GM21381 (cell line): ENCODE results near the gene OR2G2.

ENCODE experiments used
- ATAC-seq: cut with Tn5 transposase; IDR thresholded peaks from one replicate; pipeline ENCODE4 v1.9.1; 2021; ENCODE audit warnings: mild to moderate bottlenecking, moderate library complexity; ENCODE audit not compliant: unreplicated experiment

The OR2G2 gene, protein sequence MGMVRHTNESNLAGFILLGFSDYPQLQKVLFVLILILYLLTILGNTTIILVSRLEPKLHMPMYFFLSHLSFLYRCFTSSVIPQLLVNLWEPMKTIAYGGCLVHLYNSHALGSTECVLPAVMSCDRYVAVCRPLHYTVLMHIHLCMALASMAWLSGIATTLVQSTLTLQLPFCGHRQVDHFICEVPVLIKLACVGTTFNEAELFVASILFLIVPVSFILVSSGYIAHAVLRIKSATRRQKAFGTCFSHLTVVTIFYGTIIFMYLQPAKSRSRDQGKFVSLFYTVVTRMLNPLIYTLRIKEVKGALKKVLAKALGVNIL

DNA sequence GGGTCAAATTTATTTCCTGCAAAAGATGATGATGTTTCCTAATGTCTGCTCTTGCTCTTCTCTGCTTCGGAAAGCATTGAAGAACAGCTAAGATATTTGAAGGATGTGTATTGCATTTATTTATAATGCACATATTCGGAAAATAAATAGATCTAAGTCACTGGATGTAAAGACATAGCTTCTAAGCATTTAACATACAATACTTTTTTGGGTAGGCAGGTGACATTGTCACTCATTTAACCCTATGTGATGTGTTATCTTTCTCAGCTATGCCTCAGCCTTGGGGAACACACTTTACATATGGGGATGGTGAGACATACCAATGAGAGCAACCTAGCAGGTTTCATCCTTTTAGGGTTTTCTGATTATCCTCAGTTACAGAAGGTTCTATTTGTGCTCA is at the start of gene OR2G2:
OR2G2 (plus strand) TSS at position 301 of the 400 bp plus-strand sequence; CDS start at position 301, 0 bp downstream.
- ATAC-seq = no peak

DNA sequence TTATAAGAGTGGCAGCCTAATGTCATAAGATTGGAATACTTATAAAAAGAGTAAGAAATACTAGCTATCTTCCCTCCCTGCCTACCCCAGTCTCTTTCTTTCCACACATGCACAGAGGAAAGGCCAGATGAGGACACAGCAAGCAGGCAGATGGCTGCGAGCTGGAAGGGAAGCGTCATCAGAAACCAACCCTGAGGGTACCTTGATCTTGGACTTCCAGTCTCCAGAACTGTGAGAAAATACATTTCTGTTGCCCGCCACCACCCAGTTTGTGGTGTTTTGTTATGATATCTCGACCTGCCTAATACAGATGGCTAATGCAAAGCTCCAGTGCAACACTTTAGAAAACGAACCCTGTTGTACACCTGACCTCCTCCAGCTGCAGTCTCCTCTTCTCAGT is 49.6 kb upstream of the OR2G2 start:
- ATAC-seq = no peak

- no peak for ATAC-seq
Measured at GRCh38 chr1:247539215-247539614, 48.9 kb upstream of the OR2G2 start.

GRCh38 chr1:247540581-247540980 is 47.6 kb upstream of the OR2G2 start:
- ATAC-seq = no peak

- ATAC-seq = no peak
Measured at GRCh38 chr1:247542811-247543210, 45.3 kb upstream of the OR2G2 start.

- no peak for ATAC-seq
Measured at GRCh38 chr1:247548092-247548491, 40.1 kb upstream of the OR2G2 start.

GRCh38 chr1:247548769-247549182 is 39.4 kb upstream of the OR2G2 start, which contains the start of gene GCSAML:
Gene GCSAML, plus strand, starts transcription at chr1:247549134. Its CDS starts 58 bp downstream, at chr1:247549192.
- no peak for ATAC-seq

DNA sequence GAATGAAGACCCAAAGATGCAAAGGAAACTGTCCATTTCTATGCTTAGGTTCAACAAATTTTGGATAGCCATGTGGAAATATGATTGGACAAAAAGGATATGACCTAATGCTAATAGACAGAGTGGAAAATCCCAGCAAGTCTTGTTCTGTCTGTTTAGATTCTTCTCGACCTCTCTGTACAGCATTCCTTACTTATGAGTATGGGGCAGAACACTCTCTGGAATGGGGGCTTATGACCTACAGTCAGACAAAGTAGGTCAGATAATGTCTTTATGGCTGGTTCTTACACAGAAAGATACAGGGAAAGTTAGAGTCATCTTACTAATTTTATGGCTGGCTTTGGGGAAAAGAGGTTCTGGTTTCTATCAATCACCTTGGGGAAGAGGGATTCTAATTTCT is 36.4 kb upstream of the OR2G2 start:
- ATAC-seq = no peak

- ATAC-seq = no peak
Measured at GRCh38 chr1:247552231-247552630, 35.9 kb upstream of the OR2G2 start.

GRCh38 chr1:247557926-247558674 is 30.1 kb upstream of the OR2G2 start:
- no peak for ATAC-seq

GRCh38 chr1:247561711-247562110 is 26.4 kb upstream of the OR2G2 start:
- no peak for ATAC-seq

- no peak for ATAC-seq
Measured at GRCh38 chr1:247562198-247562597, 26.0 kb upstream of the OR2G2 start.

- no peak for ATAC-seq
Measured at GRCh38 chr1:247574236-247574635, 13.9 kb upstream of the OR2G2 start.

- no peak for ATAC-seq
Measured at GRCh38 chr1:247574664-247575063, 13.5 kb upstream of the OR2G2 start.

- ATAC-seq = no peak
Measured at GRCh38 chr1:247576514-247576913, 11.6 kb upstream of the OR2G2 start.

DNA sequence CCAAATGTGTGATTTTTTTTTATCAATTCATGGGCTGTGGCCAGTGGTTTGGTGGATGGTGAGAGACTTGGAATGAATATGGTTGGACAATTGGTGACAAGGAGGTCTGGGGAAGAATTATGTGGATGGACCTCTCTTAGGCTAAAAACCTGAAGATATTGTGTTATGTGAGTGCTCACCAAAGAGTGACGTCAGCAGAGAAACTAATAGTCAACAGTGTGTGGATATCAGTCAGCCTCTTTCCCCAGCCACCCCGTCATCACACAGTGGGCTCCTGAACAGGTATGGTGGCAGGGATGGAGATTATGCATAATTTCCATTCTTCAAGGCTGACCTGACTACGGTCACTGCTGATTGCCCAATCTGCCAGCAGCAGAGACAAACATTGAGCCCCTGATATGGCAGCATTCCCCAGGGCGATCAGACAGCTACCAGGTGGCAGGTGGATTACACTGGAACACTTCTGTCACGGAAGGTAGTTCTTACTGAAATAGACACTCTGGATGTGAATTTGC is 9.2 kb upstream of the OR2G2 start:
- no peak for ATAC-seq

GRCh38 chr1:247605286-247605685 is 17.1 kb downstream of the OR2G2 start, which contains the start of gene OR2G3:
Gene OR2G3, plus strand, starts transcription at chr1:247605586. Its CDS starts 0 bp downstream, at chr1:247605586.
- ATAC-seq = no peak

GRCh38 chr1:247613405-247613804 is 25.2 kb downstream of the OR2G2 start:
- no peak for ATAC-seq

DNA sequence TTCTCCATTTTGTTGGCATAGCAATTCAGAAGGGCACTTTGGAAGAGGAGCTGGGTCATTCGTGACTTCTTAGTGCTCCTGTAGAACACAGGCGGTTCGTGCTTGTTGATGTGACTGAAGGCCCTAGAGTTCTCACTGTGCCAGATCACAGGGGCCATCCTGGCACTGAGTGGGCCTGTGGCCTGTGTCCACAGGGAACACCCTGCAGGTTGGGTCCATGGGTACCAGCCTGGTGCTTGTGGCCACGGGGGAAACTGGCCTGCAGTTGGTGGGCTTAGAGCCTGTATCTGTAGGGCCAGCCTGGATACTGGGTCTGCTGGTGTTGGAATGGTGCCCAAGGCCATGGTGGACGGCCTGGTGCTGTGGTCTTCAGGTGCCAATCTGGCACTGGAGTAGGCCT is 26.5 kb downstream of the OR2G2 start:
- no peak for ATAC-seq

DNA sequence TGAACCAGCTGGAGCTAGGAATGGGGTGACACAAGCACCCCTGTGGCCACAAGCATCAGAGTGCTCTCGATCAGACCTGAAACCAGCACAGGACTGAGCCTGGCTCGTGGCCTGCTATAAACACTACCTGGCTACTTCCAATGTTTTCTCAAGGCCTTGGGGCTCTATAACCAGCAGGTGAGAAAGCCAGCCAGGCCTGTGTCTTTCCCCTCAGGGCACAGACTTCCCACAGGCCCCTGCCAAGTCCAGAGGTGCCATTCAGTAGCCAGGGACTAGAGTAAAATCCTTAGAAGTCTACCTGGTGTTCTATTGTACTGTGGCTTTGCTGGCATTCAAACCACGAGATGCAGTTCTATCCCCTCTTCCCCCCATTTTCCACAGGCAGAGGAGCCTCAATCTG is 39.8 kb downstream of the OR2G2 start:
- ATAC-seq = no peak

DNA sequence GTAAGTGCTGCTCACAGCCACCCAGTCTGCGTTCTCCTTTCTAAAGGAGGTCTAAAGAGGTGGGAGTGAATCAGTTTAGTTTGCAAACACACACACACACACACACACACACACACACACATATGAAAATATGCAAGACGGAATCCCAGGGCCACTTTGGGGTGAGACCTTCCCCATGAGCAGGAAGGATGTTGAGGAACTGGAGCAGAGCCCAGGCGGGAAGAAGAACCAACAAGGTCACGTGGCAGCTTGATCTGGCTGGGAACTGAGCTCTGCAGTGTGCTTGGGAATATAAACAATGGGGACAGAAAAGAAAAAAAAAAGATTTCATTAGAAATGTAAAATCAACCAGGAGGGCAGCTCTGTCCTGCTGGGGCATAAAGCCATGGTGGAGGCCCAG is 49.9 kb downstream of the OR2G2 start:
- ATAC-seq = no peak

GRCh38 chr1:247638781-247639180 is 50.6 kb downstream of the OR2G2 start:
- no peak for ATAC-seq
